H9 (cell line): ENCODE measurements around the gene ITGA1. TPM values are rescaled to one million over a fixed set of nuclear protein-coding genes. Genes with fewer than 3 reads are reported as not detected.

Source experiments
- DNase-seq: peaks from one replicate; pipeline ENCODE4 v3.0.0-alpha.2; 2017
- H2AFZ ChIP-seq: one replicate; pipeline ENCODE4 v1.6.1; 2013; ENCODE audit warnings: mild to moderate bottlenecking, low read length, control low read depth, moderate library complexity
- H2AK5ac ChIP-seq: 2 replicates; pipeline ENCODE4 v1.6.1; 2013; ENCODE audit warnings: low read length, control low read depth, mixed read lengths; ENCODE audit not compliant: insufficient read length
- H2BK120ac ChIP-seq: one replicate; pipeline ENCODE4 v1.6.1; 2013; ENCODE audit warnings: low read depth, mild to moderate bottlenecking, low read length, control low read depth, inconsistent platforms; ENCODE audit not compliant: poor library complexity, severe bottlenecking
- H2BK12ac ChIP-seq: 2 replicates; pipeline ENCODE4 v1.6.1; 2013; ENCODE audit warnings: low read length, control low read depth, mixed read lengths, low read depth; ENCODE audit not compliant: insufficient read length
- H2BK15ac ChIP-seq: 2 replicates; pipeline ENCODE4 v1.6.1; 2013; ENCODE audit warnings: low read depth, low read length, control low read depth
- H2BK20ac ChIP-seq: one replicate; pipeline ENCODE4 v1.6.1; 2013; ENCODE audit warnings: low read depth, mild to moderate bottlenecking, low read length, control low read depth, inconsistent platforms; ENCODE audit not compliant: poor library complexity, severe bottlenecking
- H2BK5ac ChIP-seq: 2 replicates; pipeline ENCODE4 v1.6.1; 2013; ENCODE audit warnings: low read length, control low read depth, mixed read lengths; ENCODE audit not compliant: insufficient read length
- H3K14ac ChIP-seq: 2 replicates; pipeline ENCODE4 v1.6.1; 2013; ENCODE audit warnings: low read length, control low read depth; ENCODE audit not compliant: insufficient read depth
- H3K18ac ChIP-seq: 2 replicates; pipeline ENCODE4 v1.6.1; 2013; ENCODE audit warnings: low read depth, mild to moderate bottlenecking, mixed read lengths, low read length, control low read depth; ENCODE audit not compliant: insufficient read length
- H3K23ac ChIP-seq: 2 replicates; pipeline ENCODE4 v1.6.1; 2013; ENCODE audit warnings: low read length, control low read depth, mixed read lengths, low read depth; ENCODE audit not compliant: insufficient read length
- H3K23me2 ChIP-seq: 2 replicates; pipeline ENCODE4 v1.6.1; 2013; ENCODE audit warnings: low read depth, mild to moderate bottlenecking, mixed read lengths, low read length, control low read depth; ENCODE audit not compliant: insufficient read length, poor library complexity, severe bottlenecking
- H3K27ac ChIP-seq: 2 replicates; pipeline ENCODE4 v1.5.1; 2013; ENCODE audit warnings: low read length, control low read depth, mixed read lengths, low read depth; ENCODE audit not compliant: insufficient read length
- H3K27me3 ChIP-seq: 2 replicates; pipeline ENCODE4 v1.6.1; 2013; ENCODE audit warnings: low read length, control low read depth, inconsistent platforms; ENCODE audit not compliant: insufficient read depth
- H3K4ac ChIP-seq: 2 replicates; pipeline ENCODE4 v1.6.1; 2013; ENCODE audit warnings: low read depth, mild to moderate bottlenecking, control low read depth, inconsistent platforms, low read length, moderate library complexity
- H3K4me1 ChIP-seq: 2 replicates; pipeline ENCODE4 v1.6.1; 2013; ENCODE audit warnings: low read length, control low read depth, inconsistent platforms; ENCODE audit not compliant: insufficient read depth
- H3K4me2 ChIP-seq: 2 replicates; pipeline ENCODE4 v1.6.1; 2013; ENCODE audit warnings: low read length, control low read depth, mixed read lengths; ENCODE audit not compliant: insufficient read length, insufficient read depth
- H3K56ac ChIP-seq: 2 replicates; pipeline ENCODE4 v1.6.1; 2013; ENCODE audit warnings: low read depth, mild to moderate bottlenecking, mixed read lengths, low read length, control low read depth; ENCODE audit not compliant: insufficient read length
- H3K79me1 ChIP-seq: 2 replicates; pipeline ENCODE4 v1.6.1; 2013; ENCODE audit warnings: low read depth, mild to moderate bottlenecking, moderate library complexity, low read length, control low read depth, inconsistent platforms; ENCODE audit not compliant: insufficient read depth, poor library complexity, severe bottlenecking
- H3K79me2 ChIP-seq: 2 replicates; pipeline ENCODE4 v1.6.1; 2013; ENCODE audit warnings: low read length, control low read depth, inconsistent platforms; ENCODE audit not compliant: insufficient read depth
- H3K9ac ChIP-seq: 2 replicates; pipeline ENCODE4 v1.6.1; 2013; ENCODE audit warnings: low read length, control low read depth, mixed read lengths; ENCODE audit not compliant: insufficient read length; ENCODE audit errors: extremely low read depth
- H3K9me3 ChIP-seq: one replicate; pipeline ENCODE4 v1.6.1; 2013; ENCODE audit warnings: low read depth, low read length, inconsistent platforms; ENCODE audit not compliant: control insufficient read depth
- H3T11ph ChIP-seq: one replicate; pipeline ENCODE4 v1.6.1; 2013; ENCODE audit warnings: mild to moderate bottlenecking, low read length, control low read depth, inconsistent platforms
- H4K20me1 ChIP-seq: one replicate; pipeline ENCODE4 v1.6.1; 2013; ENCODE audit not compliant: control insufficient read depth, insufficient read length, insufficient read depth
- H4K5ac ChIP-seq: 2 replicates; pipeline ENCODE4 v1.6.1; 2013; ENCODE audit warnings: low read depth, mild to moderate bottlenecking, mixed read lengths, low read length, control low read depth; ENCODE audit not compliant: insufficient read length
- H4K8ac ChIP-seq: replicated peaks from 2 replicates; pipeline ENCODE4 v1.6.1; 2013; ENCODE audit warnings: low read length, control low read depth, mixed read lengths, low read depth; ENCODE audit not compliant: insufficient read length
- H4K91ac ChIP-seq: 2 replicates; pipeline ENCODE4 v1.6.1; 2013; ENCODE audit warnings: low read depth, mild to moderate bottlenecking, moderate library complexity, mixed read lengths, low read length, control low read depth; ENCODE audit not compliant: insufficient read length
- H3K27ac Mint-ChIP-seq, 3 experiments: 2 replicates in 2 of 3; 3 replicates in 1 of 3; pipeline ENCODE4 v1.8.0; 2020 to 2021; ENCODE audit warnings: mixed read lengths in 3 of 3, mild to moderate bottlenecking in 1 of 3, moderate library complexity in 1 of 3
- H3K27me3 Mint-ChIP-seq: 2 replicates; pipeline ENCODE4 v1.8.0; 2021; ENCODE audit warnings: low read depth, mild to moderate bottlenecking, moderate library complexity, mixed read lengths
- H3K36me3 Mint-ChIP-seq, 3 experiments: 2 replicates in 2 of 3; 3 replicates in 1 of 3; pipeline ENCODE4 v1.8.0; 2020 to 2021; ENCODE audit warnings: low read depth in 3 of 3, mixed read lengths in 3 of 3; ENCODE audit not compliant: insufficient read depth in 1 of 3
- H3K4me1 Mint-ChIP-seq, 2 experiments: 2 replicates each; pipeline ENCODE4 v1.8.0; 2020; ENCODE audit warnings: mixed read lengths in 2 of 2
- H3K4me3 Mint-ChIP-seq, 2 experiments: 2 replicates in 1 of 2; 3 replicates in 1 of 2; pipeline ENCODE4 v1.8.0; 2020 to 2021; ENCODE audit warnings: mild to moderate bottlenecking in 2 of 2, mixed read lengths in 2 of 2, moderate library complexity in 1 of 2
- H3K9me3 Mint-ChIP-seq, 2 experiments: 2 replicates in 1 of 2; 3 replicates in 1 of 2; pipeline ENCODE4 v1.8.0; 2020; ENCODE audit warnings: mild to moderate bottlenecking in 2 of 2, mixed read lengths in 2 of 2, moderate library complexity in 1 of 2
- CTCF ChIP-seq: fragments of 200-600 bp; sonication (generic); conservative IDR thresholded peaks from 3 replicates; pipeline ENCODE4 v1.8.0; 2021; ENCODE audit warnings: antibody characterized with exemption, mild to moderate bottlenecking
- WGBS: extraction: QIAGEN DNeasy Blood & Tissue Kit; methylation state at CpG from one replicate; pipeline ENCODE4 v1.1.7; 2013; ENCODE audit warnings: missing lambda C conversion rate, low lambda C conversion rate, mixed read lengths; ENCODE audit not compliant: insufficient read length; ENCODE audit errors: extremely low coverage; 5-methylcytosine and 5-hydroxymethylcytosine counted together
- total RNA-seq: library from RNA; stranded (reverse); gene quantifications from 2 replicates; pipeline ENCODE4 v1.2.1, GENCODE V29; 2021

Gene ITGA1
- total RNA-seq, 1 experiment from 2014 or later: 3.9 TPM

- Histone ChIP-seq H2BK120ac (no peak overlapping the region), H3K4me1 (no peaks in the 10 kb centered on the region), H3K4me2 (no peak overlapping the region), H2BK12ac (no peak overlapping the region), H3T11ph (no peak overlapping the region), H3K79me2 (no peaks in the 10 kb centered on the region), H2BK15ac (no peak overlapping the region), H3K9ac (no peak overlapping the region), H3K56ac (no peak overlapping the region), H2AFZ (no peak overlapping the region), H3K27me3 (no peaks in the 10 kb centered on the region; the same call in 1 of the 2 replicates), H3K14ac (no peak overlapping the region), H2BK5ac (no peak overlapping the region), H4K5ac (no peak overlapping the region), H4K20me1 (no peaks in the 10 kb centered on the region), H2BK20ac (no peak overlapping the region), H3K23me2 (peaks cover 14% of the 10 kb centered on the region), H3K18ac (no peak overlapping the region), H3K23ac (no peak overlapping the region), H3K27ac (no peak overlapping the region), H3K4ac (no peak overlapping the region), H4K91ac (no peak overlapping the region), H3K9me3 (no peaks in the 10 kb centered on the region), H3K79me1 (no peaks in the 10 kb centered on the region), H2AK5ac (no peak overlapping the region), H4K8ac (no peak overlapping the region)
- WGBS: no CpG with 5 or more reads among the region's 2 CpGs
- peaks cover 10% of the 10 kb centered on the region for H3K27me3 Mint-ChIP-seq
- no peak overlapping the region for H3K4me3 Mint-ChIP-seq
- H3K36me3 Mint-ChIP-seq: no peaks in the 10 kb centered on the region
- TF ChIP-seq CTCF: no peak
- H3K9me3 Mint-ChIP-seq: no peaks in the 10 kb centered on the region
- H3K4me1 Mint-ChIP-seq: peaks cover 6 to 8% of the 10 kb centered on the region in 2 experiments
- DNase-seq: no peak
- H3K27ac Mint-ChIP-seq: no peak overlapping the region
Observed at GRCh38 chr5:52993367-52993766, 205.7 kb downstream of the ITGA1 start.
